T-cell (primary cell): Measurements from ENCODE around the gene MTG2. TPM values are rescaled to one million over a fixed set of nuclear protein-coding genes. Genes with fewer than 3 reads are reported as not detected.

Experiments
- ATAC-seq, 4 experiments: fragments of 200-7000 bp in 3 of 4; fragments of 150-1000 bp in 1 of 4; cut with Tn5 transposase; replicated peaks in 1 of 4; 1 replicate in 3 of 4; 2 replicates in 1 of 4; pipeline ENCODE4 v1.10.0; 2021; ENCODE audit warnings: moderate library complexity in 3 of 4, mild to moderate bottlenecking in 2 of 4, moderate number of reproducible peaks in 1 of 4
- CTCF ChIA-PET, 2 donors: fragments of 300-600 bp; sonication (Branson Sonifier 250); formaldehyde crosslinking; loops; one replicate each; lab custom pipeline; 2022; ENCODE audit warnings: antibody characterized with exemption in 2 of 2; lab: Charles Lee
- POLR2A ChIA-PET, 2 donors: fragments of 300-600 bp; sonication (Branson Sonifier 250); formaldehyde crosslinking; loops; one replicate each; lab custom pipeline; 2022; ENCODE audit warnings: antibody characterized with exemption in 2 of 2; lab: Charles Lee
- DNase-seq, 35 experiments: peaks; one replicate each; pipeline versions ENCODE4 v3.0.0 to v3.0.0-alpha.2; 2013 to 2023
- H3K27ac ChIP-seq: one replicate; pipeline ENCODE4 v1.5.1; 2013; ENCODE audit warnings: low read length
- H3K27me3 ChIP-seq, 2 experiments: replicated peaks in 1 of 2; 1 replicate in 1 of 2; 2 replicates in 1 of 2; pipeline versions ENCODE4 v1.6.1 to v1.7.0; 2013; ENCODE audit warnings: low read length in 1 of 2, mixed read lengths in 1 of 2; ENCODE audit not compliant: control insufficient read depth in 2 of 2, insufficient read depth in 2 of 2; ENCODE audit errors: extremely low read depth in 1 of 2
- H3K36me3 ChIP-seq, 2 donors: 1 replicate in 1 of 2; 2 replicates in 1 of 2; pipeline versions ENCODE4 v1.6.1 to v1.7.0; 2013; ENCODE audit warnings: low read length in 1 of 2; ENCODE audit not compliant: control insufficient read depth in 2 of 2, insufficient read depth in 1 of 2; ENCODE audit errors: extremely low read depth in 1 of 2
- H3K4me1 ChIP-seq, 2 experiments: 1 replicate in 1 of 2; 2 replicates in 1 of 2; pipeline versions ENCODE4 v1.6.1 to v1.7.0; 2013; ENCODE audit warnings: low read length in 2 of 2, mixed read lengths in 1 of 2; ENCODE audit not compliant: insufficient read depth in 2 of 2, control insufficient read depth in 1 of 2; ENCODE audit errors: extremely low read depth in 1 of 2
- H3K4me3 ChIP-seq, 2 donors: 1 replicate in 1 of 2; 2 replicates in 1 of 2; pipeline versions ENCODE4 v1.5.1 to v1.7.0; 2013; ENCODE audit warnings: mild to moderate bottlenecking in 2 of 2, low read length in 1 of 2, moderate library complexity in 1 of 2; ENCODE audit not compliant: control insufficient read depth in 1 of 2; ENCODE audit errors: extremely low read depth in 1 of 2
- H3K9me3 ChIP-seq: 2 replicates; pipeline ENCODE4 v1.7.0; 2013
- H3K27ac Mint-ChIP-seq, 2 donors: one replicate each; pipeline ENCODE4 v1.8.0; 2020 to 2021; ENCODE audit warnings: mild to moderate bottlenecking in 2 of 2, mixed read lengths in 2 of 2
- H3K27me3 Mint-ChIP-seq, 2 donors: one replicate each; pipeline ENCODE4 v1.8.0; 2021 to 2022; ENCODE audit warnings: mixed read lengths in 2 of 2
- H3K36me3 Mint-ChIP-seq: one replicate; pipeline ENCODE4 v1.8.0; 2021; ENCODE audit warnings: mixed read lengths
- H3K4me1 Mint-ChIP-seq, 3 donors: one replicate each; pipeline ENCODE4 v1.8.0; 2020 to 2022; ENCODE audit warnings: mixed read lengths in 3 of 3, mild to moderate bottlenecking in 1 of 3
- H3K4me3 Mint-ChIP-seq, 3 donors: one replicate each; pipeline ENCODE4 v1.8.0; 2020 to 2022; ENCODE audit warnings: mild to moderate bottlenecking in 3 of 3, mixed read lengths in 3 of 3, moderate library complexity in 3 of 3
- H3K9me3 Mint-ChIP-seq, 3 donors: one replicate each; pipeline ENCODE4 v1.8.0; 2020 to 2022; ENCODE audit warnings: mixed read lengths in 3 of 3
- WGBS: methylation state at CpG from one replicate; pipeline ENCODE4 v1.1.5; 2013; ENCODE audit warnings: missing lambda C conversion rate; ENCODE audit not compliant: insufficient coverage; 5-methylcytosine and 5-hydroxymethylcytosine counted together
- total RNA-seq, 35 experiments: library from RNA in 6 of 35; stranded (reverse) in 6 of 35; fragments of 120-200 nt in 1 of 35; gene quantifications; one replicate each; pipeline versions ENCODE4 v1.2.1 to v1.2.4 and lab custom pipeline; 2013 to 2026

The MTG2 gene
- total RNA-seq, 5 donors from 2014 or later (not counting 1 experiment from before 2014, with no cell fraction given), result 21.1 to 51.9 (median 44.1) TPM

DNA sequence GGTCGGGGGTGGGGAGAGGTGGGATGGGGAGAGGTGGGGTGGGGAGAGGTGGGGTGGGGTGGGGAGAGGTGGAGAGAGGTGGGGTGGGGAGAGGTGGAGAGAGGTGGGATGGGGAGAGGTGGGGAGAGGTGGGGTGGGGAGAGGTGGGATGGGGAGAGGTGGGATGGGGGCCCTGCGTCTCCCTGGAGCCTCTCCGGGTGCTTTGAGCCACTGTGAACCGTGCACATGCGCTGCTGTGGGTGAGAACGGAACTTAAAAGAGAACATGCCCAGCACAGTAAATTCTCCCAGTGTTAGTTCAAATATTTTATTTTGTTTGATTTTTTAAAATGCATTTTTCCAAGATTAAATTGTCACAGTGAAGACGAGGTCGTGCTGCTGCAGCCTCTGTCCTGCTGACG, 22.6 kb upstream of the MTG2 start:
- DNase-seq (no peak), ATAC-seq (no peak)
- Mint-ChIP-seq H3K27ac (no peak overlapping the region), H3K36me3 (peaks cover 16% of the 10 kb centered on the region), H3K4me1 (peaks cover 0 to 16% (median 15%) of the 10 kb centered on the region in 3 donors), H3K27me3 (no peaks in the 10 kb centered on the region), H3K4me3 (no peak overlapping the region), H3K9me3 (no peaks in the 10 kb centered on the region)
- 95% methylated on average over 3 of the region's 9 CpGs for WGBS
- Histone ChIP-seq H3K9me3 (no peaks in the 10 kb centered on the region), H3K4me3 (no peak overlapping the region), H3K4me1 (peaks cover 0 to 23% of the 10 kb centered on the region in 2 experiments), H3K36me3 (peaks cover 19 to 28% of the 10 kb centered on the region in 2 donors), H3K27ac (no peak overlapping the region), H3K27me3 (no peaks in the 10 kb centered on the region)
- ChIA-PET CTCF (no interaction called here), POLR2A (no interaction called here)

DNA sequence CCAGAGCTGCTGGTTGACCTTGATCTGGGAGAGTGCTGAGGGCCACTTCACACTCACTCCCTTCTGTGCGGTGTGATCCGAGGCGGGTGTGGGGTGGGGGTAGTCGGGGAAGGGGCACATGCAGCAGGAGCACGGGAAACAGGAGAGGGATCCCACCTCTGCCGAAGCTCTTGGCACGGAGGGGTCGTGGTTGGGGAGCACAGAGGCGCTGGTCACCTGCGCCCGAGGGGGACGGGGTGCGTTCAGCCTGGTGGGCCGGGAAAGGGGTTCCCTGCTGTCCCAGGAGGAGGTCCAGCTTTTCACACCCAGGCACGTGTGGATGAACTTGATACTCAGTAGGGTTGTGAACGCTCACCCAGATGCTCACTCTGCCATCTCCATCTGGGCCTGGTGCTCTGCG, 22.0 kb upstream of the MTG2 start:
- H3K27me3 ChIP-seq, result no peaks in the 10 kb centered on the region
- ATAC-seq, result no peak
- Mint-ChIP-seq H3K9me3 (no peaks in the 10 kb centered on the region), H3K4me3 (no peak overlapping the region), H3K27ac (no peak overlapping the region), H3K36me3 (peaks cover 17% of the 10 kb centered on the region), H3K27me3 (no peaks in the 10 kb centered on the region), H3K4me1 (peaks cover 0 to 14% (median 11%) of the 10 kb centered on the region in 3 donors)
- peaks cover 25 to 35% of the 10 kb centered on the region in 2 donors for H3K36me3 ChIP-seq
- peaks cover 0 to 23% of the 10 kb centered on the region in 2 experiments for H3K4me1 ChIP-seq
- H3K9me3 ChIP-seq, result no peaks in the 10 kb centered on the region
- DNase-seq, result no peak
- 98% methylated on average over 14 of the region's 17 CpGs for WGBS
- no peak overlapping the region for H3K4me3 ChIP-seq
- H3K27ac ChIP-seq, result no peak overlapping the region
- ChIA-PET POLR2A (no interaction called here), CTCF (no interaction called here)

DNA sequence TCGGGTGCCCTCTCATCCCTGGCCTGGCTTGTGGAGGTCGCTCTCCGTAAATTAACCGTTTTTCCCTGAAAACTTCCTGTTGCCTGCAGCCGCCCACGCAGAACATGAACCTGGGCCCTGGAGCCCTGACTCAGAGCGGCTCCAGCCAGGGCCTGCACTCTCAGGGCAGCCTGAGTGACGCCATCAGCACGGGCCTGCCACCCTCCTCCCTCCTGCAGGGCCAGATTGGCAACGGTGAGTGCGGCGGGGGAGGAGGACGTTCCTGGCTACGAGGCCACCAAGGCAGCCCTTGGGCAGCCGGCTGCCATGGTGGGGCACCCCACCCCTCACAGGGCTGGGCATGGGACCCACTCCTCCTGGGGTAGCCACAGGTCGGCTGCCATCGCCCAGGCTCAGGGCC, 21.5 kb upstream of the MTG2 start:
- no peaks in the 10 kb centered on the region for H3K9me3 ChIP-seq
- H3K36me3 ChIP-seq, result peaks cover 25 to 38% of the 10 kb centered on the region in 2 donors
- H3K9me3 Mint-ChIP-seq, result no peaks in the 10 kb centered on the region
- no peak overlapping the region for H3K27ac Mint-ChIP-seq
- peaks cover 0 to 20% of the 10 kb centered on the region in 2 experiments for H3K4me1 ChIP-seq
- H3K4me3 Mint-ChIP-seq, result no peak overlapping the region
- no peaks in the 10 kb centered on the region for H3K27me3 ChIP-seq
- ChIA-PET POLR2A (no interaction called here), CTCF (no interaction called here)
- H3K27ac ChIP-seq, result no peak overlapping the region
- no peak overlapping the region for H3K4me3 ChIP-seq
- H3K36me3 Mint-ChIP-seq, result peaks cover 21% of the 10 kb centered on the region
- no peak for DNase-seq
- H3K27me3 Mint-ChIP-seq, result no peaks in the 10 kb centered on the region
- ATAC-seq, result no peak
- peaks cover 0 to 9% (median 9%) of the 10 kb centered on the region in 3 donors for H3K4me1 Mint-ChIP-seq
- 94% methylated on average over 14 of the region's 17 CpGs for WGBS

DNA sequence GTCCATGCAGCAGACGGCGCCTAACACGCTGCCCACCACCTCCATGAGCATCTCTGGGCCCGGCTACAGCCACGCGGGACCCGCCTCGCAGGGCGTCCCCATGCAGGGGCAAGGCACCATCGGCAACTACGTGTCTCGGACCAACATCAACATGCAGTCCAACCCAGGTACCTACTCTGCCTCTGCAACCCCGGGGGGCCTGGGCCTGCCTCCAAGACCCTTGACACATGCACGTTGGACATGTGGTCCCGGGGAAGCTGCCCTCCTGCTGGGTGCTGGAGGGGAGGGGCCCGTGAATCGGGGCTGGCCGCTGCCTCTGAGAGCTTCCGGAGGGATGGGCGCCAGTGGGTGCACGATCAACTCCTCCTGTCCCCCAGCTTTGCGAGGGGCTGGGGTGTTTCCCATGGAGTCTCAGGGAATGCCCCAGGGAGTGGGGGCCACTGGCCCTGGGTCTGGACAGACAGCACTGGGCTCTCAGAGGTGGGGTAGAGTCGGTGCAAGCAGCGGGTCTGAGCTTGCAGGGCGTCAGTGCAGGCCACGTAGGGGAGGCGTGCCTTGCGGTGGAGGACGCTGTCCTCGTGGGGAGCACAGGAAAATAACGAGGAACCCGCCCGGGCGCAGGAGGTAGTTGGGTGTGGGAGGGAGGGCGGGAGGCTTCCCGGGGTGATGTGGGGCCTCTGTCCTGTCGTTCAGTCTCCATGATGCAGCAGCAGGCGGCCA, 19.9 kb upstream of the MTG2 start:
- no peak overlapping the region for H3K4me3 Mint-ChIP-seq
- Histone ChIP-seq H3K27ac (no peak overlapping the region), H3K36me3 (peaks cover 28 to 38% of the 10 kb centered on the region in 2 donors), H3K4me3 (no peak overlapping the region), H3K27me3 (no peaks in the 10 kb centered on the region), H3K9me3 (no peaks in the 10 kb centered on the region), H3K4me1 (peaks cover 0 to 10% of the 10 kb centered on the region in 2 experiments)
- POLR2A ChIA-PET, result interaction anchor here in 1 of 2 donors (0.6 kb wide), 1 partner anchor 59 kb away, joined by 4 read pairs; no protein-coding TSS in a partner anchor
- WGBS, result 98% methylated on average over 28 of the region's 38 CpGs
- no peaks in the 10 kb centered on the region for H3K27me3 Mint-ChIP-seq
- no peak overlapping the region for H3K27ac Mint-ChIP-seq
- peaks cover 23% of the 10 kb centered on the region for H3K36me3 Mint-ChIP-seq
- peaks cover 0 to 7% (median 6%) of the 10 kb centered on the region in 3 donors for H3K4me1 Mint-ChIP-seq
- DNase-seq, result no peak
- no peak for ATAC-seq
- CTCF ChIA-PET, result no interaction called here
- no peaks in the 10 kb centered on the region for H3K9me3 Mint-ChIP-seq

DNA sequence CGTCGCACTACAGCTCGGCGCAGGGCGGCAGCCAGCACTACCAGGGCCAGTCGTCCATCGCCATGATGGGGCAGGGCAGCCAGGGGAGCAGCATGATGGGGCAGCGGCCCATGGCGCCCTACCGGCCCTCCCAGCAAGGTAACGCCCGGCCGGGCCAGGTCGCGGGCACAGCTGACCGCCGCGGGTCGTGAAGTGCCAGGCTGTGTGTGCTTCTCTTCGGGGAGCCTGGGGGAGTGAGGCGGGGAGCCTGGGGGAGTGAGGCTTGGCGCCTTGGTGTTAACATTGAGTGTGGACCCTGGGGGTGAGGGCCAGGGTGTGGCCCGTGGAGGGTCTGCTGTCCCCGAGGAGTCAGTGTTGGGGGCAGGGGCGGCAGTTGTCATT, 19.4 kb upstream of the MTG2 start:
- Mint-ChIP-seq H3K36me3 (peaks cover 28% of the 10 kb centered on the region), H3K4me3 (no peak overlapping the region), H3K27ac (no peak overlapping the region), H3K9me3 (no peaks in the 10 kb centered on the region), H3K4me1 (peaks cover 0 to 7% (median 6%) of the 10 kb centered on the region in 3 donors), H3K27me3 (no peaks in the 10 kb centered on the region)
- no peaks in the 10 kb centered on the region for H3K27me3 ChIP-seq
- H3K4me3 ChIP-seq, result no peak overlapping the region
- no peak overlapping the region for H3K27ac ChIP-seq
- peaks cover 28 to 43% of the 10 kb centered on the region in 2 donors for H3K36me3 ChIP-seq
- WGBS, result over 99% methylated on average over 25 of the region's 25 CpGs
- H3K9me3 ChIP-seq, result no peaks in the 10 kb centered on the region
- ChIA-PET POLR2A (interaction anchor here in 1 of 2 donors (0.6 kb wide), 1 partner anchor 59 kb away, joined by 4 read pairs; no protein-coding TSS in a partner anchor), CTCF (no interaction called here)
- ATAC-seq (no peak), DNase-seq (no peak)
- peaks cover 0 to 10% of the 10 kb centered on the region in 2 experiments for H3K4me1 ChIP-seq

DNA sequence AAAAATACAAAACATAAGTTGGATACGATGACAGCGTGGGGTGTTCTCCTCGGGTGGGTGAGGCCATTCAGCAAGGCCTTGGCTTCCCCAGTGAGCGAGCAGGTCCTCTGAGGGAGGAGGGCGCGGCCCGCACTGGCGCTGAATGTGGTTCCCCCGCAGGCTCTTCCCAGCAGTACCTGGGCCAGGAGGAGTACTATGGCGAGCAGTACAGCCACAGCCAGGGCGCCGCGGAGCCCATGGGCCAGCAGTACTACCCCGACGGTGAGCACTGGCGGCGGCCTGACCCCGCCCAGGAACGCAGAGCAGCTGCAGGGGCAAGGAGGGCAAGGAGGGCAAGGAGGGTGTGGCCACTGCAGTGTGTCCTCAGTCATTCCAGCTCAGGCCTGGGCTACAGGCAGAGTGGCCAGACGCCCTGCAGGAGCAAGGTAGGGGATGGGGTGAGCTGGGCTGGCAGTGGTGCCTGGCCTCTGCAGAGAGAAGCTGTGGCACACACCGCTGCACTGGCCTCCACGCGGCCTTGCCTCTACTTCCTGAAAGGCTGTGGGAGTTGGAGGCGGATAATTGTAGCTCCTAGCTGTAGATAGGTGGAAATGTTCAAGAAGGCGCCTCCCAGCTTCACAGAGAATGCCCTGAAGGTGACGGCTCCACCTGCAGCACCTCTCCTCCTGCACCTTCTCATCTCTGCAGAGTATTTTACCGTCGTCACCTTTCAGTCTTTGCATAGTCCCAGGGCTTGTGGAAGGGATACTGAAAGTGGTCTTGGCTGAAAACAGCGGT, 18.7 kb upstream of the MTG2 start:
- Histone ChIP-seq H3K27me3 (no peaks in the 10 kb centered on the region), H3K4me3 (no peak overlapping the region), H3K9me3 (no peaks in the 10 kb centered on the region), H3K4me1 (peaks cover 0 to 9% of the 10 kb centered on the region in 2 experiments), H3K36me3 (peaks cover 24 to 44% of the 10 kb centered on the region in 2 donors), H3K27ac (no peak overlapping the region)
- no peak for DNase-seq
- H3K4me3 Mint-ChIP-seq, result no peak overlapping the region
- peaks cover 31% of the 10 kb centered on the region for H3K36me3 Mint-ChIP-seq
- no peak for ATAC-seq
- no peak overlapping the region for H3K27ac Mint-ChIP-seq
- WGBS, result 98% methylated on average over 22 of the region's 29 CpGs
- no peaks in the 10 kb centered on the region for H3K27me3 Mint-ChIP-seq
- no peaks in the 10 kb centered on the region for H3K9me3 Mint-ChIP-seq
- ChIA-PET POLR2A (no interaction called here), CTCF (no interaction called here)
- peaks cover 0 to 6% (median 5%) of the 10 kb centered on the region in 3 donors for H3K4me1 Mint-ChIP-seq
